Endothelial cell of umbilical vein (primary cell): Measurements from ENCODE around the gene ACSM2A. TPM values are rescaled to one million over a fixed set of nuclear protein-coding genes. Genes with fewer than 3 reads are reported as not detected.

Experiments
- BruUV-seq: library from RNA; stranded (reverse); fragments of 400-500 nt; replicated peaks from 2 replicates; lab custom pipeline; 2021; lab: Mats Ljungman, UMichigan
- CTCF ChIA-PET: fragments of 300-600, 350-600 bp; sonication (Branson Sonifier 250); formaldehyde crosslinking; loops from one replicate; lab custom pipeline; 2021; ENCODE audit warnings: antibody characterized with exemption, inconsistent platforms; lab: Charles Lee
- POLR2A ChIA-PET: fragments of 300-600, 350-600 bp; sonication (Branson Sonifier 250); formaldehyde crosslinking; loops from one replicate; lab custom pipeline; 2021; ENCODE audit warnings: antibody characterized with exemption, inconsistent platforms; lab: Charles Lee
- DNase-seq: peaks from one replicate; pipeline ENCODE4 v3.0.0-alpha.2; 2011; ENCODE audit warnings: low read depth, low spot score
- FAIRE-seq: peaks from 2 replicates; lab custom pipeline; 2011; peaks lifted over from hg19 to GRCh38; lab: Jason Lieb, UNC
- H2AFZ ChIP-seq: 2 replicates; pipeline ENCODE4 v1.6.0; 2012; ENCODE audit warnings: low read depth, low read length, control low read depth, inconsistent platforms
- H3K27ac ChIP-seq: 2 replicates; pipeline ENCODE4 v1.5.1; 2011; ENCODE audit warnings: low read depth, mild to moderate bottlenecking, control low read depth, low read length, moderate library complexity; ENCODE audit not compliant: insufficient read depth
- H3K27me3 ChIP-seq, 2 experiments: 2 replicates each; pipeline versions ENCODE4 v1.6.0 to v1.6.1; 2011; ENCODE audit warnings: low read length in 2 of 2, mixed read lengths in 1 of 2; ENCODE audit not compliant: control insufficient read depth in 2 of 2, insufficient read depth in 2 of 2
- H3K36me3 ChIP-seq, 2 experiments: 2 replicates in 1 of 2; 3 replicates in 1 of 2; pipeline ENCODE4 v1.5.1; 2011; ENCODE audit warnings: low read length in 2 of 2, mild to moderate bottlenecking in 1 of 2, moderate library complexity in 1 of 2; ENCODE audit not compliant: control insufficient read depth in 2 of 2, insufficient read depth in 2 of 2; ENCODE audit errors: extremely low read depth in 1 of 2
- H3K4me1 ChIP-seq: 3 replicates; pipeline ENCODE4 v1.5.1; 2011; ENCODE audit warnings: mild to moderate bottlenecking, low read length; ENCODE audit not compliant: control insufficient read depth, insufficient read depth; ENCODE audit errors: extremely low read depth
- H3K4me2 ChIP-seq: 2 replicates; pipeline ENCODE4 v1.6.1; 2011; ENCODE audit warnings: low read length, control low read depth, mixed read lengths; ENCODE audit not compliant: insufficient read depth
- H3K4me3 ChIP-seq, 3 experiments: fragments of 200-600 bp in 1 of 3; sonication (generic), shearing (Covaris generic) in 1 of 3; replicated peaks in 1 of 3; 2 replicates each; pipeline ENCODE4 v1.5.1; 2011 to 2016; ENCODE audit warnings: control low read depth in 3 of 3, low read length in 3 of 3, mild to moderate bottlenecking in 2 of 3, inconsistent platforms in 1 of 3, low read depth in 1 of 3, moderate library complexity in 1 of 3; ENCODE audit not compliant: insufficient read depth in 1 of 3
- H3K79me2 ChIP-seq: 2 replicates; pipeline ENCODE4 v1.6.0; 2012; ENCODE audit warnings: low read length, inconsistent platforms; ENCODE audit not compliant: control insufficient read depth, insufficient read depth
- H3K9ac ChIP-seq: replicated peaks from 2 replicates; pipeline ENCODE3; 2011; ENCODE audit warnings: low read length, control low read depth; ENCODE audit not compliant: insufficient read depth; ENCODE audit errors: extremely low read depth
- H3K9me1 ChIP-seq: replicated peaks from 3 replicates; pipeline ENCODE4 v1.6.0; 2011; ENCODE audit warnings: mild to moderate bottlenecking, low read length; ENCODE audit not compliant: control insufficient read depth, insufficient read depth; ENCODE audit errors: extremely low read depth
- H3K9me3 ChIP-seq: replicated peaks from 2 replicates; pipeline ENCODE4 v1.5.1; 2012; ENCODE audit warnings: low read length, inconsistent platforms; ENCODE audit not compliant: control insufficient read depth, insufficient read depth
- H4K20me1 ChIP-seq: replicated peaks from 2 replicates; pipeline ENCODE3; 2011; ENCODE audit warnings: mild to moderate bottlenecking, low read length; ENCODE audit not compliant: control insufficient read depth, insufficient read depth; ENCODE audit errors: extremely low read depth
- EZH2 ChIP-seq: IDR thresholded peaks from 2 replicates; pipeline ENCODE4 v1.6.1; 2012; ENCODE audit warnings: borderline replicate concordance, low read depth, mild to moderate bottlenecking, moderate library complexity, low read length, inconsistent platforms; ENCODE audit not compliant: severe bottlenecking
- FOS ChIP-seq: IDR thresholded peaks from 2 replicates; pipeline ENCODE4 v1.6.1; 2011; ENCODE audit warnings: mild to moderate bottlenecking, low read length, moderate library complexity, borderline replicate concordance; ENCODE audit not compliant: insufficient read depth
- GATA2 ChIP-seq: IDR thresholded peaks from 2 replicates; pipeline ENCODE4 v1.7.0; 2011; ENCODE audit warnings: low read depth, mild to moderate bottlenecking, moderate library complexity, mixed read lengths, low read length; ENCODE audit not compliant: insufficient read length, insufficient read depth
- MAX ChIP-seq: IDR thresholded peaks from 2 replicates; pipeline ENCODE4 v1.6.1; 2011; ENCODE audit not compliant: insufficient read depth, insufficient read length
- MYC ChIP-seq: IDR thresholded peaks from one replicate; pipeline ENCODE4 v1.6.1; 2011; ENCODE audit warnings: mild to moderate bottlenecking, low read depth, low read length
- POLR2A ChIP-seq: IDR thresholded peaks from 2 replicates; pipeline ENCODE4 v1.6.1; 2012; ENCODE audit warnings: low read depth, mild to moderate bottlenecking, control low read depth, low read length
- POLR2AphosphoS5 ChIP-seq: IDR thresholded peaks from 2 replicates; pipeline ENCODE4 v1.6.1; 2012; ENCODE audit warnings: low read depth, mild to moderate bottlenecking, control low read depth, low read length, moderate library complexity; ENCODE audit not compliant: insufficient read depth
- dilution Hi-C: fragments of 300-500 bp; cut with MboI; formaldehyde crosslinking; loops from one replicate; pipeline ENCODE4 v1.15.0; 2019; ENCODE audit warnings: low sequenced_read_pairs; ENCODE audit not compliant: extremely low pct_ligation_motif_present
- intact Hi-C: fragments of 100-400 bp; cut with micrococcal nuclease; formaldehyde crosslinking; loops from one replicate; pipeline ENCODE4 v1.10.0; 2022
- polyA plus RNA-seq, 4 experiments: library from polyadenylated mRNA; depleted of rRNA in 3 of 4; stranded (reverse) in 3 of 4; unstranded in 1 of 4; fragments of >200 nt; gene quantifications; 2 replicates each; pipeline versions ENCODE4 v1.2.1 to v1.2.3, GENCODE V29; 2011 to 2012; ENCODE audit warnings: missing spikeins in 1 of 4
- total RNA-seq: library from RNA; stranded (reverse); gene quantifications from 2 replicates; pipeline ENCODE4 v1.2.3, GENCODE V29; 2021
- TF ChIP-seq, protein P1 (sequence below), 2 donors: IDR thresholded peaks; 1 replicate in 1 of 2; 2 replicates in 1 of 2; pipeline ENCODE4 v1.5.1; 2011; ENCODE audit warnings: low read length in 2 of 2, mild to moderate bottlenecking in 2 of 2, moderate library complexity in 2 of 2, control low read depth in 1 of 2, inconsistent platforms in 1 of 2, low read depth in 1 of 2; ENCODE audit not compliant: insufficient read depth in 1 of 2; ENCODE audit errors: extremely low read depth in 1 of 2

ACSM2A gene
- total and polyA plus RNA-seq, 2 donors (not counting 3 experiments of a cell fraction or from before 2014, with no cell fraction given): 0.03 TPM; not detected in 1

DNA sequence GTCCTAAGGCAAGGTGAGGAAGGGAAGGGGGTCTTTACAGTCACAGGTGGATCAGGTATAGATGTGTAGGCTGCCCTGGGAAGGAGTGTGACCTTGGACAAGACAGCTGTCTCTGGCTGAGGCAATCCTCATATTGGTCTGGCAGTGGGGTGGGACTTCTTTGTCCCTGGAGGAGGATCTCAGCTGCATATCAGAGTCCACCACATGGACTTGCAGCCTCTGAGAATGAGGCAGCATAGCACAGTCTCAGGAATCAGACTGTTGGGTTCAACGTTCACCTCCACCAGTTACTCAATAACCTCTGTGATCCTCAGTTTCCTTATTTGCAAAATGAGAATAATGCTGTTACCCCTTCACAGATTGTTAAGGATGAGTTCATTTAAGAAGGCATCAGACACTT, 33.4 kb downstream of the ACSM2A start:
- dilution Hi-C loops: no loop called here
- TF ChIP-seq, protein P1, sequence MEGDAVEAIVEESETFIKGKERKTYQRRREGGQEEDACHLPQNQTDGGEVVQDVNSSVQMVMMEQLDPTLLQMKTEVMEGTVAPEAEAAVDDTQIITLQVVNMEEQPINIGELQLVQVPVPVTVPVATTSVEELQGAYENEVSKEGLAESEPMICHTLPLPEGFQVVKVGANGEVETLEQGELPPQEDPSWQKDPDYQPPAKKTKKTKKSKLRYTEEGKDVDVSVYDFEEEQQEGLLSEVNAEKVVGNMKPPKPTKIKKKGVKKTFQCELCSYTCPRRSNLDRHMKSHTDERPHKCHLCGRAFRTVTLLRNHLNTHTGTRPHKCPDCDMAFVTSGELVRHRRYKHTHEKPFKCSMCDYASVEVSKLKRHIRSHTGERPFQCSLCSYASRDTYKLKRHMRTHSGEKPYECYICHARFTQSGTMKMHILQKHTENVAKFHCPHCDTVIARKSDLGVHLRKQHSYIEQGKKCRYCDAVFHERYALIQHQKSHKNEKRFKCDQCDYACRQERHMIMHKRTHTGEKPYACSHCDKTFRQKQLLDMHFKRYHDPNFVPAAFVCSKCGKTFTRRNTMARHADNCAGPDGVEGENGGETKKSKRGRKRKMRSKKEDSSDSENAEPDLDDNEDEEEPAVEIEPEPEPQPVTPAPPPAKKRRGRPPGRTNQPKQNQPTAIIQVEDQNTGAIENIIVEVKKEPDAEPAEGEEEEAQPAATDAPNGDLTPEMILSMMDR (IDR thresholded peaks at IDR 0.05; ENCODE audit: extremely low read depth in 1 of 2, insufficient read depth in 1 of 2, low read depth in 1 of 2, low read length in 2 of 2): no peak
- TF ChIP-seq POLR2AphosphoS5 (no peak), POLR2A (no peak), MYC (no peak), GATA2 (no peak), EZH2 (no peak), FOS (no peak), MAX (no peak)
- H3K27me3 ChIP-seq: no peaks in the 10 kb centered on the region
- intact Hi-C loops: no loop called here
- H3K9ac ChIP-seq: no peak overlapping the region
- no peak for FAIRE-seq
- BruUV-seq: no TSS peak
- no peak overlapping the region for H3K4me3 ChIP-seq
- H4K20me1 ChIP-seq: no peaks in the 10 kb centered on the region
- no peaks in the 10 kb centered on the region for H3K4me1 ChIP-seq
- H3K9me3 ChIP-seq: no peaks in the 10 kb centered on the region
- H3K36me3 ChIP-seq: no peaks in the 10 kb centered on the region
- ChIA-PET CTCF (no interaction called here), POLR2A (no interaction called here)
- H3K4me2 ChIP-seq: no peak overlapping the region
- H2AFZ ChIP-seq: no peak overlapping the region
- no peak for DNase-seq
- H3K79me2 ChIP-seq: no peaks in the 10 kb centered on the region
- no peak overlapping the region for H3K27ac ChIP-seq
- H3K9me1 ChIP-seq: no peaks in the 10 kb centered on the region
